CD4-positive, alpha-beta T cell (primary cell): Measurements from ENCODE around the gene PDE7B. TPM values are rescaled to one million over a fixed set of nuclear protein-coding genes. Genes with fewer than 3 reads are reported as not detected.
"Not testable (repeated sequence)": the region's sequence is repeated elsewhere in the genome, so short reads cannot be mapped to it uniquely, and the experiment has no call there.

Source experiments
- ATAC-seq: fragments of 200-7000 bp; cut with Tn5 transposase; one replicate; pipeline ENCODE4 v1.10.0; 2022; ENCODE audit warnings: mild to moderate bottlenecking; ENCODE audit not compliant: poor library complexity
- CTCF ChIA-PET: fragments of 350-600 bp; sonication (Branson Sonifier 250); formaldehyde crosslinking; loops from one replicate; lab custom pipeline; 2021; ENCODE audit warnings: antibody characterized with exemption, inconsistent platforms; lab: Charles Lee
- POLR2A ChIA-PET: fragments of 350-600 bp; sonication (Branson Sonifier 250); formaldehyde crosslinking; loops from one replicate; lab custom pipeline; 2021; ENCODE audit warnings: antibody characterized with exemption, inconsistent platforms; lab: Charles Lee
- DNase-seq, 14 experiments: peaks; one replicate each; pipeline ENCODE4 v3.0.0-alpha.2; 2013 to 2020; ENCODE audit warnings: mixed read lengths in 2 of 14
- H3K27ac ChIP-seq, 2 donors: one replicate each; pipeline versions ENCODE4 v1.5.1 to v1.7.0; 2013; ENCODE audit warnings: low read length in 2 of 2, low read depth in 1 of 2, mild to moderate bottlenecking in 1 of 2
- H3K27me3 ChIP-seq, 2 experiments: 1 replicate in 1 of 2; 2 replicates in 1 of 2; pipeline versions ENCODE4 v1.6.1 to v1.7.0; 2013; ENCODE audit warnings: low read length in 2 of 2, control low read depth in 1 of 2, mild to moderate bottlenecking in 1 of 2, moderate library complexity in 1 of 2; ENCODE audit not compliant: insufficient read depth in 2 of 2, control insufficient read depth in 1 of 2
- H3K36me3 ChIP-seq: one replicate; pipeline ENCODE4 v1.6.1; 2013; ENCODE audit warnings: low read length, control low read depth; ENCODE audit not compliant: insufficient read depth
- H3K4me1 ChIP-seq: one replicate; pipeline ENCODE4 v1.6.1; 2013; ENCODE audit warnings: low read length, control low read depth; ENCODE audit not compliant: insufficient read depth
- H3K4me3 ChIP-seq: one replicate; pipeline ENCODE4 v1.5.1; 2013; ENCODE audit warnings: mild to moderate bottlenecking, low read length, moderate library complexity
- H3K9me3 ChIP-seq, 2 experiments: 1 replicate in 1 of 2; 2 replicates in 1 of 2; pipeline versions ENCODE4 v1.6.1 to v1.7.0; 2013; ENCODE audit warnings: low read length in 2 of 2, mild to moderate bottlenecking in 2 of 2, control low read depth in 1 of 2, moderate library complexity in 1 of 2; ENCODE audit not compliant: control insufficient read depth in 1 of 2, insufficient read depth in 1 of 2
- H3K27ac Mint-ChIP-seq: one replicate; pipeline ENCODE4 v1.8.0; 2020; ENCODE audit warnings: mixed read lengths
- H3K27me3 Mint-ChIP-seq: one replicate; pipeline ENCODE4 v1.8.0; 2021; ENCODE audit warnings: mixed read lengths
- H3K36me3 Mint-ChIP-seq: one replicate; pipeline ENCODE4 v1.8.0; 2021; ENCODE audit warnings: low read depth, mixed read lengths
- H3K4me1 Mint-ChIP-seq: one replicate; pipeline ENCODE4 v1.8.0; 2021; ENCODE audit warnings: low read depth, mixed read lengths
- H3K4me3 Mint-ChIP-seq: one replicate; pipeline ENCODE4 v1.8.0; 2020; ENCODE audit warnings: mild to moderate bottlenecking, mixed read lengths
- H3K9me3 Mint-ChIP-seq: one replicate; pipeline ENCODE4 v1.8.0; 2020; ENCODE audit warnings: mixed read lengths
- intact Hi-C, 2 experiments: fragments of 100-400 bp; cut with DNase I in 1 of 2; cut with micrococcal nuclease in 1 of 2; formaldehyde crosslinking; loops; one replicate each; pipeline versions ENCODE4 v1.15.1 to v1.9.0; 2023 to 2025; cut with DNase I, micrococcal nuclease
- total RNA-seq, 174 experiments: library from RNA in 2 of 174; stranded (reverse) in 2 of 174; gene quantifications; one replicate each; pipeline ENCODE4 v1.2.3 and lab custom pipeline; 2021 to 2026
- TF ChIP-seq, protein P1 (sequence below): fragments of 200-600 bp; IDR thresholded peaks from one replicate; pipeline ENCODE4 v1.8.0; 2022; ENCODE audit warnings: antibody characterized with exemption, mild to moderate bottlenecking

The PDE7B gene
- total RNA-seq, 2 experiments from 2014 or later = 0.25 to 0.34 TPM

GRCh38 chr6:135860361-135860760 is 8.9 kb downstream of the PDE7B start:
- ChIA-PET CTCF (no interaction called here), POLR2A (no interaction called here)
- intact Hi-C loops = no loop called here
- peaks cover 13% of the 10 kb centered on the region for H3K4me1 Mint-ChIP-seq
- H3K4me3 Mint-ChIP-seq = no peak overlapping the region
- H3K27me3 ChIP-seq = no peaks in the 10 kb centered on the region
- no peak overlapping the region for H3K27ac Mint-ChIP-seq
- no peaks in the 10 kb centered on the region for H3K36me3 ChIP-seq
- no peaks in the 10 kb centered on the region for H3K4me1 ChIP-seq
- H3K27me3 Mint-ChIP-seq = no peaks in the 10 kb centered on the region
- no peak for ATAC-seq
- H3K36me3 Mint-ChIP-seq = no peaks in the 10 kb centered on the region
- no peak overlapping the region for H3K27ac ChIP-seq
- no peak overlapping the region for H3K4me3 ChIP-seq
- TF ChIP-seq, protein P1, sequence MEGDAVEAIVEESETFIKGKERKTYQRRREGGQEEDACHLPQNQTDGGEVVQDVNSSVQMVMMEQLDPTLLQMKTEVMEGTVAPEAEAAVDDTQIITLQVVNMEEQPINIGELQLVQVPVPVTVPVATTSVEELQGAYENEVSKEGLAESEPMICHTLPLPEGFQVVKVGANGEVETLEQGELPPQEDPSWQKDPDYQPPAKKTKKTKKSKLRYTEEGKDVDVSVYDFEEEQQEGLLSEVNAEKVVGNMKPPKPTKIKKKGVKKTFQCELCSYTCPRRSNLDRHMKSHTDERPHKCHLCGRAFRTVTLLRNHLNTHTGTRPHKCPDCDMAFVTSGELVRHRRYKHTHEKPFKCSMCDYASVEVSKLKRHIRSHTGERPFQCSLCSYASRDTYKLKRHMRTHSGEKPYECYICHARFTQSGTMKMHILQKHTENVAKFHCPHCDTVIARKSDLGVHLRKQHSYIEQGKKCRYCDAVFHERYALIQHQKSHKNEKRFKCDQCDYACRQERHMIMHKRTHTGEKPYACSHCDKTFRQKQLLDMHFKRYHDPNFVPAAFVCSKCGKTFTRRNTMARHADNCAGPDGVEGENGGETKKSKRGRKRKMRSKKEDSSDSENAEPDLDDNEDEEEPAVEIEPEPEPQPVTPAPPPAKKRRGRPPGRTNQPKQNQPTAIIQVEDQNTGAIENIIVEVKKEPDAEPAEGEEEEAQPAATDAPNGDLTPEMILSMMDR = no peak
- peaks cover 2% of the 10 kb centered on the region for H3K9me3 Mint-ChIP-seq
- no peaks in the 10 kb centered on the region for H3K9me3 ChIP-seq
- no peak for DNase-seq

DNA sequence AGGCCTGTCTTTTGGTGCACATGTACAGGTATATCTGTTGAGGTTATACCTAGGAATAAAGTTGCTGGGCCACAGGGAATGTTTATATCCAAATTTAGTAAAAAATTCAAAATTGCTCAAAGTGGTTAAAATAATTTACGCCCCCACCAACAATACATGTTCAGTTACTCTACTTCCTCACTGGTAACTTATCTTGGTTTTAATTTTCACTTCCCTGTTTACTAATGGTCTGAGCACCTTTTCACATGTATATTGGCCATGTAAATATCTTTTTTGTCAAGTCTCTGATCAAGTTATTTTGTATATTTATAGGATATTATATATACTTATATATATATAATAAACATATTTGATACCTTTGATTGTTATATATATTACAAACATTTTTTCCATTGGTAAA is 9.7 kb downstream of the PDE7B start:
- Mint-ChIP-seq H3K27me3 (no peaks in the 10 kb centered on the region), H3K27ac (no peak overlapping the region), H3K9me3 (peaks cover 2% of the 10 kb centered on the region), H3K36me3 (no peaks in the 10 kb centered on the region), H3K4me3 (no peak overlapping the region), H3K4me1 (peaks cover 5% of the 10 kb centered on the region)
- no peaks in the 10 kb centered on the region for H3K9me3 ChIP-seq
- ChIA-PET CTCF (no interaction called here), POLR2A (no interaction called here)
- H3K27me3 ChIP-seq = no peaks in the 10 kb centered on the region
- intact Hi-C loops = no loop called here
- ATAC-seq = no peak
- TF ChIP-seq, protein P1 = no peak
- no peaks in the 10 kb centered on the region for H3K36me3 ChIP-seq
- H3K27ac ChIP-seq = no peak overlapping the region
- H3K4me3 ChIP-seq = no peak overlapping the region
- H3K4me1 ChIP-seq = no peaks in the 10 kb centered on the region
- no peak for DNase-seq

GRCh38 chr6:135864929-135865328 is 13.4 kb downstream of the PDE7B start:
- H3K36me3 Mint-ChIP-seq, H3K27ac ChIP-seq, DNase-seq, H3K36me3 ChIP-seq, H3K27ac Mint-ChIP-seq, H3K4me1 Mint-ChIP-seq, H3K4me3 ChIP-seq, H3K27me3 Mint-ChIP-seq, H3K9me3 ChIP-seq, H3K9me3 Mint-ChIP-seq, H3K4me1 ChIP-seq, ATAC-seq, H3K27me3 ChIP-seq, POLR2A ChIA-PET, intact Hi-C loops, H3K4me3 Mint-ChIP-seq, CTCF ChIA-PET: not testable (repeated sequence)

- no peaks in the 10 kb centered on the region for H3K4me1 ChIP-seq
- intact Hi-C loops = no loop called here
- no peak overlapping the region for H3K27ac ChIP-seq
- H3K9me3 ChIP-seq = no peaks in the 10 kb centered on the region
- Mint-ChIP-seq H3K27ac (no peak overlapping the region), H3K4me1 (no peaks in the 10 kb centered on the region), H3K36me3 (no peaks in the 10 kb centered on the region), H3K9me3 (peaks cover 2% of the 10 kb centered on the region), H3K27me3 (no peaks in the 10 kb centered on the region), H3K4me3 (no peak overlapping the region)
- H3K36me3 ChIP-seq = no peaks in the 10 kb centered on the region
- ATAC-seq = no peak
- DNase-seq = no peak
- TF ChIP-seq, protein P1 = no peak
- ChIA-PET POLR2A (interaction anchor here (0.8 to 1.6 kb wide), 2 partner anchors 13 to 15 kb away, joined by 4 to 9 read pairs; partner anchors contain the start of gene PDE7B), CTCF (interaction anchor here (1.3 kb wide), 1 partner anchor 13 kb away, joined by 3 read pairs; no protein-coding TSS in a partner anchor)
- H3K4me3 ChIP-seq = no peak overlapping the region
- no peaks in the 10 kb centered on the region for H3K27me3 ChIP-seq
Measured at GRCh38 chr6:135866445-135867123, 15.1 kb downstream of the PDE7B start.
